PC-3 (cell line): ENCODE results near the gene RAPGEF4.

Experiments
- CTCF ChIP-seq: fragments of 300-600 bp; sonication (generic); conservative IDR thresholded peaks from 2 replicates; pipeline ENCODE4 v1.5.1; 2017; ENCODE audit warnings: antibody characterized with exemption, low read depth, mild to moderate bottlenecking, low read length
- EZH2 ChIP-seq: fragments of 300-600 bp; sonication (generic); IDR thresholded peaks from one replicate; pipeline ENCODE4 v1.6.1; 2017; ENCODE audit warnings: antibody characterized with exemption, mild to moderate bottlenecking, low read length; ENCODE audit not compliant: unreplicated experiment
- EZH2phosphoT487 ChIP-seq: fragments of 300-600 bp; sonication (generic); IDR thresholded peaks from 2 replicates; pipeline ENCODE4 v1.6.1; 2018; ENCODE audit warnings: mild to moderate bottlenecking, antibody characterized with exemption, low read length, borderline replicate concordance

GRCh38 chr2:172772633-172773032 lies 37.0 kb downstream of the RAPGEF4 start:
- TF ChIP-seq CTCF (no peak), EZH2 (no peak), EZH2phosphoT487 (no peak)
